K562 (cell line): Measurements from ENCODE around the gene POPDC3.

Experiments
- CTCF ChIP-seq, 3 experiments: IDR thresholded peaks in 2 of 3; conservative IDR thresholded peaks in 1 of 3; 2 replicates each; pipeline ENCODE4 v1.5.1; 2011 to 2012; ENCODE audit warnings: low read length in 3 of 3, mild to moderate bottlenecking in 3 of 3, control low read depth in 2 of 3, improper control_type of control experiment in 1 of 3, inconsistent platforms in 1 of 3, low read depth in 1 of 3, mixed read lengths in 1 of 3, moderate library complexity in 1 of 3; ENCODE audit not compliant: insufficient read depth in 2 of 3
- TAF7 ChIP-seq: fragments of 450-650 bp; IDR thresholded peaks from 2 replicates; pipeline ENCODE4 v1.6.1; 2016; ENCODE audit warnings: missing genetic modification characterization, missing compliant biosample characterization
- TBP ChIP-seq: optimal IDR thresholded peaks from 2 replicates; pipeline ENCODE3; 2011; ENCODE audit warnings: low read depth, low read length, improper control_type of control experiment

- TF ChIP-seq TBP (no peak), CTCF (IDR thresholded peaks at IDR 0.05 in 2 of 3, conservative IDR thresholded peaks at IDR 0.05 in 1 of 3; ENCODE audit: insufficient read depth in 2 of 3, low read depth in 1 of 3, low read length in 3 of 3) (no peak), TAF7 (tag) (no peak)
These were observed 69.6 kb downstream of the POPDC3 start for GRCh38 chr6:105109955-105110895.
